ENCODE results near the gene DENND4B. TPM values are rescaled to one million over a fixed set of nuclear protein-coding genes. Genes with fewer than 3 reads are reported as not detected.

DENND4B gene
- total RNA-seq, 2 experiments from 2014 or later = 102 to 107 TPM

Small RNA genes lying within 50 kb of the gene (microRNA-seq; reads per million reads assigned to microRNA genes)
- gene MIR6737 (ENCODE audit: borderline microRNAs expressed, borderline replicate concordance) = 1.5 reads per million

Other genes with a start within 250 kb of the DENND4B start
- 10 to 100 TPM; 45.0 to 45.5 TPM for gene INTS3, start 218.7 kb downstream of the DENND4B start, total RNA-seq
- gene SLC27A3, start 171.3 kb downstream of the DENND4B start, total RNA-seq = 1 to 10 TPM; 7.2 to 10.0 TPM
- gene GATAD2B, start 23.7 kb downstream of the DENND4B start, total RNA-seq = 10 to 100 TPM; 59.5 to 59.8 TPM
- 10 to 100 TPM; 67.3 to 71.8 TPM for gene CRTC2, start 11.9 kb upstream of the DENND4B start, total RNA-seq
- gene SLC39A1, start 16.8 kb upstream of the DENND4B start, total RNA-seq = 10 to 100 TPM; 40.3 to 42.2 TPM
- 1 to 10 TPM; 8.3 to 8.8 TPM for gene CREB3L4, start 21.2 kb upstream of the DENND4B start, total RNA-seq
- 100 to 1,000 TPM; 151 to 153 TPM for gene JTB, start 31.0 kb upstream of the DENND4B start, total RNA-seq
- gene RAB13, start 39.6 kb upstream of the DENND4B start, total RNA-seq = 10 to 100 TPM; 41.7 to 45.6 TPM
- 1,000 to 10,000 TPM; 1,638 to 1,644 TPM for gene RPS27, start 44.0 kb upstream of the DENND4B start, total RNA-seq
- gene NUP210L, start 208.4 kb upstream of the DENND4B start, total RNA-seq = under 1 TPM in 1 of 2 experiments, not detected in 1; 0.07 TPM
- gene TPM3, start 245.4 kb upstream of the DENND4B start, total RNA-seq = 100 to 1,000 TPM; 591 to 597 TPM

Measured in activated CD8-positive, alpha-beta T cell treated with anti-CD3 and anti-CD28 coated beads for 36 hours (primary cell).